HFFc6 (cell line): ENCODE data around the gene KIAA0040. TPM values are rescaled to one million over a fixed set of nuclear protein-coding genes. Genes with fewer than 3 reads are reported as not detected.

ENCODE experiments used
- DNase-seq: peaks from one replicate; pipeline ENCODE4 v3.0.0-alpha.2; 2018
- H3K27ac Mint-ChIP-seq: 2 replicates; pipeline ENCODE4 v1.8.0; 2020; ENCODE audit warnings: mild to moderate bottlenecking, mixed read lengths
- H3K27me3 Mint-ChIP-seq: 2 replicates; pipeline ENCODE4 v1.8.0; 2021; ENCODE audit warnings: mild to moderate bottlenecking, moderate library complexity, mixed read lengths; ENCODE audit not compliant: insufficient read depth
- H3K36me3 Mint-ChIP-seq: 2 replicates; pipeline ENCODE4 v1.8.0; 2021; ENCODE audit warnings: low read depth, mixed read lengths
- H3K4me1 Mint-ChIP-seq: 2 replicates; pipeline ENCODE4 v1.8.0; 2020; ENCODE audit warnings: low read depth, mixed read lengths
- H3K4me3 Mint-ChIP-seq: 2 replicates; pipeline ENCODE4 v1.8.0; 2020; ENCODE audit warnings: mild to moderate bottlenecking, moderate library complexity, mixed read lengths
- H3K9me3 Mint-ChIP-seq: 2 replicates; pipeline ENCODE4 v1.8.0; 2020; ENCODE audit warnings: mild to moderate bottlenecking, mixed read lengths
- total RNA-seq, 6 experiments: library from RNA; stranded (reverse); fragmentation: NEBNext Ultra II Directional; extraction: Animal tissue kit (Norgen Biotek cat#: 25700); gene quantifications; 2 replicates in 1 of 6; 3 replicates in 5 of 6; pipeline ENCODE4 v1.2.3, GENCODE V29; 2021
- TF ChIP-seq, protein P1 (sequence below): fragments of 200-600 bp; sonication (generic); IDR thresholded peaks from 2 replicates; pipeline ENCODE4 v1.5.0; 2021; ENCODE audit warnings: antibody characterized with exemption, mild to moderate bottlenecking

KIAA0040 gene
- total RNA-seq, 6 experiments from 2014 or later, result not detected

GRCh38 chr1:175178056-175178455 lies 14.5 kb downstream of the KIAA0040 start:
- no peaks in the 10 kb centered on the region; the same call in 1 of the 2 replicates for H3K27me3 Mint-ChIP-seq
- H3K27ac Mint-ChIP-seq, result no peak overlapping the region
- no peaks in the 10 kb centered on the region for H3K36me3 Mint-ChIP-seq
- H3K4me1 Mint-ChIP-seq, result no peaks in the 10 kb centered on the region
- DNase-seq, result no peak
- H3K4me3 Mint-ChIP-seq, result no peak overlapping the region
- peaks cover 3% of the 10 kb centered on the region; the same call in 1 of the 2 replicates for H3K9me3 Mint-ChIP-seq
- TF ChIP-seq, protein P1, sequence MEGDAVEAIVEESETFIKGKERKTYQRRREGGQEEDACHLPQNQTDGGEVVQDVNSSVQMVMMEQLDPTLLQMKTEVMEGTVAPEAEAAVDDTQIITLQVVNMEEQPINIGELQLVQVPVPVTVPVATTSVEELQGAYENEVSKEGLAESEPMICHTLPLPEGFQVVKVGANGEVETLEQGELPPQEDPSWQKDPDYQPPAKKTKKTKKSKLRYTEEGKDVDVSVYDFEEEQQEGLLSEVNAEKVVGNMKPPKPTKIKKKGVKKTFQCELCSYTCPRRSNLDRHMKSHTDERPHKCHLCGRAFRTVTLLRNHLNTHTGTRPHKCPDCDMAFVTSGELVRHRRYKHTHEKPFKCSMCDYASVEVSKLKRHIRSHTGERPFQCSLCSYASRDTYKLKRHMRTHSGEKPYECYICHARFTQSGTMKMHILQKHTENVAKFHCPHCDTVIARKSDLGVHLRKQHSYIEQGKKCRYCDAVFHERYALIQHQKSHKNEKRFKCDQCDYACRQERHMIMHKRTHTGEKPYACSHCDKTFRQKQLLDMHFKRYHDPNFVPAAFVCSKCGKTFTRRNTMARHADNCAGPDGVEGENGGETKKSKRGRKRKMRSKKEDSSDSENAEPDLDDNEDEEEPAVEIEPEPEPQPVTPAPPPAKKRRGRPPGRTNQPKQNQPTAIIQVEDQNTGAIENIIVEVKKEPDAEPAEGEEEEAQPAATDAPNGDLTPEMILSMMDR, result no peak

DNA sequence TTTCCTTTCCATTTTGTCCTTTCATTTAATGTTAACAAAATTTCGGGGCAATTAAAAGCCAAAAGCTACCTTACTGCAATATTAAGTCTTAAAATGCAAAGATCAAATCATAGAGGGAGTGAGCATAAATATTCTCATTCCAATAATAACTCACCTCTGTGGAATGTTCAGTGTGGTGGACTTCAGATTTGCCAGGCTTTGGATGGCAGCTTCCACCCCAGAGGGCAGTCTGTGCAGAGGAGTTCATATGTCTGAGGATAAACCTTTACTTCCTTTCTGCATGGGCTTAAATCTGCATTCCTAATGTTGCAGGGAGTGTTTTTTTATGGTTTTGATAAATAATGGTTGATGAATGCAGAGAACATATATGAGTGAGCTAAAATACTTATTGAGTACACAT lies 16.3 kb downstream of the KIAA0040 start:
- Mint-ChIP-seq H3K4me1 (no peaks in the 10 kb centered on the region), H3K4me3 (no peak overlapping the region), H3K27me3 (no peaks in the 10 kb centered on the region; the same call in 1 of the 2 replicates), H3K36me3 (no peaks in the 10 kb centered on the region), H3K27ac (no peak overlapping the region), H3K9me3 (peaks cover 3% of the 10 kb centered on the region; the same call in 1 of the 2 replicates)
- no peak for DNase-seq
- TF ChIP-seq, protein P1, result no peak

DNA sequence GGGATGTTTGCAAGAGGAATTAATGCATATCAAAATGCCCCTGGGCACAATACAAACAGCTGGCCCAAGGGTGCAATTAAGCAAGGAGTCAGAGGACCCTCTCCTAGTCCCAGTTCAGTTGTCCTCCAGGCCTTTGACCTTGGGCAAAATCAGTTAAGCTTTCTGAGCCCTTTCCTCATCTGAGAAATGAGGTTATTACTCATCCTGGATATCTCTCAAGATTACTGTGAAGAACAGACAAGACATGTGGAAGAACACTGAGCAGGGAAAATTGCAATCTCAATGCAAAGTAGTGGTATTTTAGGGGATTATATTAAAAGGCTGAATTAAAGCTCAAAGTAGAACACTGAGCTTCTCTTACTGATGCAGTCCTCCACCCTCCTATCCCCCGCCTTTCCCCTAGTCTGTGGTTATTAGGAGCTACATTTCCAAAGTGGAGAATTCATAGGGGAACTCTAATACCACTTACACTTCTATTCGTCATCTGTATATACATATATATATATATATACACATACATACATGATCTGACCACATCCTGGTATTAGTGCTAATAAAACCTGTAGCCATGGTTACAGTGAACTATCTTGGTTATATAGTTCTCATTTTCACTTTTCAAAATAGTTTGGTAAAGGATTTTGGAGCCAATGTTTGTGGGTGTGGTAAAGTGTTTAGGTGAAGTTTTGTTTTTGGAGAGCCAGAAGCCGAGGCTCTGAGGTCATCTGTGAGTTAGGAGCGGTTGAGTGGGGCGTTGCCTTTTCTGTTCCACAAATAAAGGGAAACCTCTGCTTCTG lies 18.1 kb downstream of the KIAA0040 start:
- no peak overlapping the region for H3K4me3 Mint-ChIP-seq
- H3K9me3 Mint-ChIP-seq, result peaks cover 3% of the 10 kb centered on the region; the same call in 1 of the 2 replicates
- TF ChIP-seq, protein P1, result no peak
- H3K27ac Mint-ChIP-seq, result no peak overlapping the region
- H3K36me3 Mint-ChIP-seq, result no peaks in the 10 kb centered on the region
- H3K4me1 Mint-ChIP-seq, result 0 out of 2 replicates have a peak, but pooled peaks cover 3% of the 10 kb centered on the region
- H3K27me3 Mint-ChIP-seq, result no peaks in the 10 kb centered on the region; the same call in 1 of the 2 replicates
- no peak for DNase-seq

- Mint-ChIP-seq H3K9me3 (peaks cover 3% of the 10 kb centered on the region; the same call in 1 of the 2 replicates), H3K36me3 (no peaks in the 10 kb centered on the region), H3K4me3 (no peak overlapping the region), H3K27me3 (no peaks in the 10 kb centered on the region; the same call in 1 of the 2 replicates), H3K4me1 (0 out of 2 replicates have a peak, but pooled peaks cover 5% of the 10 kb centered on the region), H3K27ac (no peak overlapping the region)
- TF ChIP-seq, protein P1, result no peak
- DNase-seq, result no peak
Observed at GRCh38 chr1:175173531-175173930, 19.0 kb downstream of the KIAA0040 start.

DNA sequence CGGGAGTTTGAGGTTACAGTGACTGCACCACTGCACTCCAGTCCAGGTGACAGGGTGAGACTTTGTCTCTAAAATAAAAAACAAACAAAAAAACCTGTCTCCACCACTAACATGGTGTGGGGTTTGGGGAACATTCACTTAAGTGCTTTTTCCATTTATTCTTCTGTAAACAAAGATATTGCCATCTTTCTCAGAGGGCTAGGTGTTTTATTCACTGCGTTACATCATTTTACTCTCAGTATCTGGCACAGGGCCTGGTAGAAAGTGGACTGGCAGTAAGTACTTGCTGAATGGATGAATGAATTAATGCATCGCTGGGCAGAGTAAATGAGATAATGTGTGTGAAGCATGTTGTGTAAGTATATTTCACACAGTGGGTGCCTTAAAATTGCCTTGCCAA lies 20.1 kb downstream of the KIAA0040 start:
- no peak overlapping the region for H3K27ac Mint-ChIP-seq
- no peaks in the 10 kb centered on the region; the same call in 1 of the 2 replicates for H3K27me3 Mint-ChIP-seq
- peaks cover 3% of the 10 kb centered on the region; the same call in 1 of the 2 replicates for H3K9me3 Mint-ChIP-seq
- no peaks in the 10 kb centered on the region for H3K36me3 Mint-ChIP-seq
- H3K4me3 Mint-ChIP-seq, result no peak overlapping the region
- TF ChIP-seq, protein P1, result no peak
- 0 out of 2 replicates have a peak, but pooled peaks cover 5% of the 10 kb centered on the region for H3K4me1 Mint-ChIP-seq
- DNase-seq, result no peak
